HG03571 (cell line): Measurements from ENCODE around the gene KSR1.
"Not testable (repeated sequence)": the region's sequence is repeated elsewhere in the genome, so short reads cannot be mapped to it uniquely, and the experiment has no call there.

Source experiments
- ATAC-seq: cut with Tn5 transposase; IDR thresholded peaks from one replicate; pipeline ENCODE4 v1.9.1; 2021; ENCODE audit not compliant: unreplicated experiment

KSR1 gene

DNA sequence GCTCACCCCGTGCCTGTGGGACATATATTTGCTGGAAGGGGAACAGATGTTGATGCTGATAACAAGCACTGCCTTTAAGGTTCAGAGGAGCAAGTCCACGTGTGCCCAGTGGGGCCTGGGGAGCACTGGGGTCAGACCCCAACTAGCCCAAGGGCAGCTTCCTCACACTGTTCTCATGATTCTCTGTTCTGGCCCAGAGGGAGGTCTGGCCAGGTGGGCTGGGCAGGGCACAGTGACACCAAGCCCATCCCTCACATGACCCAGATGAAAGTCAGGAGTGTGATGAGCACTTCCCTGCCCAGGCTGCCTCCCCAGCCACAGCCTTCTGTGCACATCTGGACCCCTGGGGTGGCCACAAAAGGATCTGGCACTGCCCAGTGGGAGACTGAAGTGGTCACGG is 29.8 kb upstream of the KSR1 start:
- not testable (repeated sequence) for ATAC-seq

DNA sequence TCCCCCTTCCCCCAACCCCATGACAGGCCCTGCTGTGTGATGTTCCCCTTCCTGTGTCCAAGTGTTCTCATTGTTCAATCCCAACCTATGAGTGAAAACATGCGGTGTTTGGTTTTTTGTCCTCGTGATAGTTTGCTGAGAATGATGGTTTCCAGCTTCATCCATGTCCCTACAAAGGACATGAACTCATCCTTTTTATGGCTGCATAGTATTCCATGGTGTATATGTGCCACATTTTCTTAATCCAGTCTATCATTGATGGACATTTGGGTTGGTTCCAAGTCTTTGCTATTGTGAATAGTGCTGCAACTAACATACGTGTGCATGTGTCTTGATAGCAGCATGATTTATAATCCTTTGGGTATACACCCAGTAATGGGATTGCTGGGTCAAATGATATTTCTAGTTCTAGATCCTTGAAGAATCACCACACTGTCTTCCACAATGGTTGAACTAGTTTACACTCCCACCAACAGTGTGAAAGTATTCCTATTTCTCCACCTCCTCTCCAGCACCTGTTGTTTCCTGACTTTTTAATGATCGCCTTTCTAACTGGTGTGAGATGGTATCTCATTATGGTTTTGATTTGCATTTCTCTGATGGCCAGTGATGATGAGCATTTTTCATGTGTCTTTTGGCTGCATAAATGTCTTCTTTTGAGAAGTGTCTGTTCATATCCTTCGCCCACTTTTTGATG is 28.9 kb upstream of the KSR1 start:
- ATAC-seq: not testable (repeated sequence)

DNA sequence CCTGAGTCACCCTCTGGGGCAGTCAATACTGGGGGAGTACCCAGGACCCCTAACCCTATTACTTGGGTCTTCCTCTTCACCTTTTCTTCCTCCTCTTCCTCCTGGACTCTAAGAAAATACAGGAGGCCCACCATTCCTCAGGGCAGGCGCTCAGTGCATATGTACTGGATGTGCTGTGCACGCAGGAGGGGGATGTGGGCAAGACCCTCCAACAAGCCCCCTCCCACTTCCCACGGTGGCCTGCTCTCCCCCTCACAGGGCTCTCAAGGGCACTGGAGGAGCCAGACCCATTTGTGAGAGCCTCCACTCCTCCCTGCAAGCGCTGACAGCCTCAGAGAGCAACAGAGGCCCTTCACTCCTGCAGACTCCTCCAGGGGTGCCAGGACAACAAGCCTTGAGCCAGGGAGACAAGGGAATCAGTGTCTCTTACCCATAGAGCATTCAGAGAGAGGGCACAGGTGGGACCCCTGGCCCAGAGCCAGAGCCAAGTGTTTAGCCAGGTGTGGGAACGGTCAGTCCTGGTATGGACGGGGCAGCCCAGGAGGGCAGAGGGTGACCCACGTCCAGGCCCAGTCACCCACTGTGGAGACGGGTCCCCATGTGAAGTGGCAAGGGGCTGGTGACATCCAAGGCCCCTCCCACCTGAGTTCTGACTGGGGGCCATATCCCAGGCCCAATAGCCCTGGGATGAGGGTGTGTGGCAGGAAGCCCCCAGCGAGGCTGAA is 27.3 kb upstream of the KSR1 start:
- no peak for ATAC-seq

DNA sequence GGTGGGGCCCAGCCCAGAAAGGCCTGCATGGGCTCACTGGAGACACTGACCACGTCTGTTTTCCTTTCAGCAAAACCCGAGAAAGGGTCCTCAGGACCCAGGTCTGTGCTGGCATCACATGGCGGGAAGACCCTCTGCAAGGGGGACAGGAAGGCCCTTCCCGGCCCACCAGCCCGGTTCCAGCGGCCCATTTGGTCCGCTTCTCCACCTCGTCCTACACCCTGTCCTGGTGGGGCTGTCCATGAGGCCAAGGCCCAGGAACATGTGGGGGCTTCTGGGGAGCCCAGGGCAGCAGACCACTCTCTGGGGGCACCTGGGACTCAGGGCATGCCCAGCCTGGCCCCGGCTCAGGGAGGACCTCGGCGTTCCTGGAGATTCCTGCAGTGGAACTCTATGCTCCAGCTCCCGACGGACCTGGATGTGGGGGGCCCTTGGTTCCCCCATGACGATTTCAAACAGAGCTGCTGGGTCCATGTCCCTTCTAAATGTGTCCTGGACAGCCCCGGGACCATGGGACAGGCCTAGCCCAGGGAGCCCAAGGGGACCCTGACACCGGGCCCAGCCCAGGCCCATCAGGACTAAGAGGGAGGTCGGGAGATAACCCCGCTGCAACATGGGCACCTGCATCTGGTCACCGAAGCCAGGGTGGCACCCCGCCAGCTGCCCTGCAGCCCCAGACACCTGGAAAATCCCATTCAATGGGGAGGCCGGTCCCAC is 26.4 kb upstream of the KSR1 start:
- ATAC-seq: no peak

DNA sequence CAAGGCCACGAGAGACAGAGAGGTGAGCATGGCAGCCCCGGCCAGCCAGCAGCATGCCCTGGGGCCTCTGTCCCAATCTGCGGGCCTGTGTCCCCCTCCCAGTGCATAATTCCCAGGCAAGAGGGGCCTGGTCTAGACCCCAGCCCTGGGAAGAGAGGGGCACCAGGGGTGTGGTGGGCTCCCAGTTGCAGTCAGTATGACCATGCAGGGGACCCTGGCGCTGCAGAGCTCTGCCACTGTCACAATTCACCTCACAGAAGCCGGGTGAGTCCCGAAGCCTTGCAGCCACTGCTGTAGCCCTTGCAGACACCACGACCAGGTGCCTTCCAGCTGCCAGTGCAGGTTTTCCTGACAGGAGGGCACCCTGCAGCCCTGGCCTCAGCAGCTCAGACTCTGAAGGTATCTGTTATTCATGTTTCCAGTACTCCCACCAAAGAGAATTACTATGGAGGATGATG is 25.8 kb upstream of the KSR1 start:
- no peak for ATAC-seq

DNA sequence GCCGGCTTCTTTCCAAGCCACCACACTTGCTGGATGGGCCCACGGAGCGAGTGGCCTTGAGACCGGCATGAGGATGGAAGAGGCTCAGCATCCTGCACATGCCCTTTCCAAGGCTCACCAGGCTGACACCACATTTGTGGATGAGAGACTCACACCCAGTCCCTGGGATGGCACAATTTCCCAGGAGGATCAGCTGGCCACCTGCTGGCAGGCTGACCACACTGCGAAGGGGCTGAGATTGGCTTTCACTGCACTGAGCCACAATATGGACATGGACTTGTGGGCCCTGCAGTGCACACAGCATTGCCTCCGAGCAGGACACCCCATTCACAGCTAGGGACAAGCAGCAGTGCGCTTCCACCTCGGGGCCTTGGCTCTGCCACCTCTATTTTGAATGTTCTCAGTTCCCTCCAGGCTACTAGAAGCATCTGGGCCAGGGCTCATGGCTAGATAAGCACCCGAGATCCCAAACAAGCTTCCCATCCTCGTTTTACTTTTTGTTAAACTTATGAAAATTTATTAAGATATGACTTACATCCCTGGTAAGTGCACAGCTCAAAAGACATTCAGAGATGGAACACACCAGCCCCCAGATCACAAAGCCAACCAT is 25.3 kb upstream of the KSR1 start:
- no peak for ATAC-seq

DNA sequence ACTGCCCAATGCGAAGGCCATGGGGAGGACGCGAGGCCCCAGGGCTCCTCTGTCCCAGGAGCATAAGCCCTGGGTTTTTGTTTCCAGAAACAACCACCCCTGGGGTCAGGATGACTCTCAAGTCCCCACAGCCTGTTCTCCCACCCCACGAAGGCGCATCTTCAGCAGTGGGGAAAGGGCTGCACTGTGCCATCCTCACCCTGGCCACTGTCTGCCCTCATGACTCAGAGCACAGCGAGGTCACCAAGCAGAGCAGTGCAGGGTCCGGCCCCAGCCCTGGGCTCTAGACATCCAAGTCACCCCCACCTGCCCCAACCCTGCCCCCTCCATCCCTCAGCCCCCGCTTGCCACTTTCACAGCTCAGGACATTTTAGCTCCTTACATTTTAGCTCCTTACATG is 22.7 kb upstream of the KSR1 start:
- no peak for ATAC-seq

DNA sequence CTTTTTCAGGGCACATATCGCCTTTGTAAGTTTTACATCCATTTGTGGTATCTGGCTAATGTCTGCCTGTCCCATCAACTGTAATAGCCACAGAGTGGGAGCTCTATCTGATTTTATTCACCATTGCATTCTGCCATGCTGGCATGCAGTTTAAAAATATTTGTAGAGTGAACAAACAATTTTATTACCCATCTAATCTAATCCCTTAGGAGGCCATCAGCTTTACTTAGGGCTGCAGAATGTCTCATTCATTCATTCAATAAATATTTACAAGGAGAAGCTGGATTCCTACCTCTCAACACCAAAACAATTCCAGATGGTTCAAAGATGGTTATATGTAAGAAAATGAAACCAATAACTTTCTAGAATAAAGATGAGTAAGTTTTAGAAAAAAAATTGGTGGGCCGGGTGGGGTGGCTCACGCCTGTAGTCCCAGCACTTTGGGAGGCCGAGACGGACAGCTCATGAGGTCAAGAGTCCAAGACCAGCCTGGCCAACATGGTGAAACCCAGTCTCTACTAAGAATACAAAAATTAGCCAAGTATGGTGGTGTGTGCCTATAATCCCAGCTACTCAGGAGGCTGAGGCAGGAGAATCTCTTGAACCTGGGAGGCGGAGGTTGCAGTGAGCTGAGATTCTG is 20.7 kb upstream of the KSR1 start:
- not testable (repeated sequence) for ATAC-seq

DNA sequence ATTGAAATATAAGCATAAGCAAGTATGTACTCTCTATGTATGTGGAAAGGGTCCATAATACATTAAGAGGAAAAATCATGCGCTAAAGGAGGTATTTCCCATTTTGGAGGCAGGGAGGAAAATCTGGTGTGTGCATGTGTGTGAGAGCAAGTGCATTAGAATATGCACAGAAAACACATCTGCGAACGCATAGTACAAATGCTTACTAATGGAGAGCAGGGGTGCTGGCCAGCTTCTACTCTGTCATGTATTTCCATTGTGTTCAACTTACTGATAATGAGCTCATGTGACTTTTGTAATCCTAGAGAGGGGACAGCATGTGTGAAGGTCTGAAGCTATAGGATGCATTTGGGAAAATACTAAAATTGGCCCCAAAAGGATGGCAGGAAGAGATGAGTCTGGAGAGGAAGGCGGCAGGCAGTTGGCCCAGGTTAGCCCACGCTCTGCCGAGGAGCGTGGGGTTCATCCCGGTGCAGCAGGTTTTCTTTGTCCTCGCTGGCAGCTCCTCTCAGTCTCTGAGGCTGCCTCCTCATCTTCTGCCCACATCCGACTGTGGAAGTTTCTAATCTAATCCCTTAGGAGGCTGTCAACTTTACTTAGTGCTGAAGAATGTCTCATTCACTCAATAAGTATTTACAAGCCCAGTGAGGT is 17.8 kb upstream of the KSR1 start:
- ATAC-seq: no peak

DNA sequence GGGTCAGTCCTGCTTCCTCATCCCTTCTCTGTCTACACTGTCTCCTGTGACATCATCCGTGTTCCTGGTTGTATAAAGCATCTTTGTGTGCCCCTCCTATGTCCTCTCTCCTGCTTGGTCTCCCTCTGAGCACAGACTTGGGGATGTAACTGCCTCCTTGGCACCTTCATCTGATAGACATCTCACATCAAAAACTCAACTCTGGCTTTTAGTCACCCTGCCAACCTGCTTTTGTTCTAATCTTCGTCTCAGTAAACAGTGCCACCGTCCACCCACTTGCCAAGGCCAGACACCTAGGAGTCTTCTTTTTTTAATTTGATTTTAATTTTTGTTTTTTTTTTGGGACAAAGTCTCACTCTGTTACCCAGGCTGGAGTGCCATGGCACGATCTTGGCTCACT is 16.9 kb upstream of the KSR1 start:
- ATAC-seq: no peak

DNA sequence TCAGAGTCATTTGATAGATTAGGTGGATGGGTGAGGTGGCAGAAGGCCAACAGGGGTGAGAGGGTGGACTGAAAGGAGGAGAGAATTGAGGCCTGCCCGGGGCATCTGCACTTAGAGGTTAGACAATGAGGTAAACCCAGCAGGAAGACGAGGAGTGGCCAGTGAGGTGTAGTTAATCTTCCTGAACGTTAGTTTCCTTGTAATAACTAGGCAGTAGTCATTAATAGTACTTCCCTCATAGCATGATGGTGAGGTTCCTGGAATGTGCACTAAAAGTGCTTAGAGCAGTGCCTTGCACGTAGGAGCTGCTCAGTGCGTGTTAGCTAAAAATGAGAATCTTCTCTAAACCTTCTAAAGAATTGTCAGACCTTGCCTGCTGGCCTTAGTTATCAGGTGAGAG is 13.5 kb upstream of the KSR1 start:
- no peak for ATAC-seq

DNA sequence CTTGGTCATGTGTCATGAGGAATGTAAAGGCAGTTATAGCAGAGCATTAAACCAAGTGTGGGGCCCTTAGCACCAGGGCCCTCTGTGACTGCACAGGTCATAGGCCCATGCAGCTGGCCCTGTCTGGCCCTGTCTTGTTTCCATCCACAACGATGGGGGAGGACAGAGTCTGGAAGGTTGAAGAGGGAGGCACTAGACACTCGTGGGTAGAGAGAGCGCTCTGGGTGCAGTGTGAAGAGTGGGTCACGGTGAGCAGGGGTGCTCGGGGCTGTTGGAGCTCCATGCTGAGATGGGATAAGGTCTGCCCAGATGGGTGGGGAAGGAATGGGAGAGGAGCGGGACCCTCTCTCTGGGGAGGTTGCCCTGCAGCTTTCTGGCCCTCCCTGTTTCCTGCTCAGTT is 12.8 kb upstream of the KSR1 start:
- no peak for ATAC-seq

DNA sequence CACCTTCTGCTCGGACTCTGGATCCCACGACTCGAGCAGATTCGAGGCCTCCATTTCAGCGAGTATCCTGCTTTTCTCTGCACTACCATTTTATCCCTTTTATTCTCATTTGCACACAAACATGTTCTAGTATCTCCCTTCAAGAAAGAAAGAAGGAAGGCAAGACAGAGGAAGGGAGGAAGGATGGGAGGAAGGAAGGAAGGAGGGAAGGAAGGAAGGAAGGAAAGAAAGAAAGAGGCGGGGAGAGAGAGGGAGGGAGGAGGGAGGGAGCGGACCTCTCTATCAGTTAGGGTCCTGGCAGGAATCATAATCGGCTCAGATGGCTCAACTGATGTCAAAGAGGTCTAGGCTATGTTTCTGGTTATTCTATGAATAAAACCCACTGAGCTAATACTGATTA is 10.3 kb upstream of the KSR1 start:
- ATAC-seq: no peak

DNA sequence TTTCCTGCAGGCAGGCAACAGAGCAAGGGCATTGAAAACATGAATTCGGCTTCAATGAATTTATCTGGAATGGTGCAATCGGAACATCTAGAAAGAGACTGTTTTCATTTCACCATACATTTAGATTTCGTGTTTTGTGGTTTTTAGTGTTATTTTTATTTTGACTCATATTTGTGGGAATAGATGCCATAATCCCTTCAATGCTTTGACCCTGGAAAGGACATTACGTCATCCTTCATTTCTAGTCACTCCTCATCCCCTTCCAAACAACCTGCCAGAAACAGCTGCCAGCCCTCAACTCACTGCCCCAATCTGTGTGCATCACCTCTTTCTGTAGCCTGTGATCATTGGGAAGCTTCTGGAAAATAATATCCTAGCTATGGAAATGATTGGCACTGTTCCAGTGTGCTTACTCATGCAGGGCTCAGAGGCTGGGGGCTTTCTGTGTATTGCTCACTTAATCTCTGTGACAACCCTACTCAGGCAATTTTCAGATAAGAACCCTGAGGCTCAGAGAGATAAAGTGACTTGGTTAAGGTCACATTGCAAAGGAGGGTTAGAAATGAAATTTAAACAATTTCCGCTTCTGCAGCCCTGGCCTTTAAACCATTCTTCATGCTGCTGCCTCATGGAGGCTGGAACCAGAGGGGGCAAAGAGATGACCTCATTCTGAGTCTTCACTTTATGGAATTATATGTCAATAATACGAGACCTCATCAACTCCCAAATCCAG is 9.5 kb upstream of the KSR1 start:
- no peak for ATAC-seq

DNA sequence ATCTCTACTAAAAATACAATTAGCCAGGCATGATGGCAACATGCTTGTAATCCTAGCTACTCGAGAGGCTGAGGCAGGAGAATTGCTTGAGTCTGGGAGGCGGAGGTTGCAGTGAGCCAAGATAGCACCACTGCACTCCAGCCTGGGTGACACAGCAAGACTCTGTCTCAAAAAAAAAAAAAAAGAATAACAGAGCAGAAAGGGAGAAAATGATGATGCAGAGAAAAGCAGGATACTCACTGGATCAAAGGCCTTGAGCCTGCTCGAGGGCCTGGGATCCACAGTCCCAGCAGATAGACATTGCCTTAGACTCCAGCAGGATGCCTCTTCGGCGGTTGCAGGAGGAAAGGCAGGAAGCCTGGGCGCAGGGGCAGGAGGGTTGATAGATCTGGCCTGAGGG is 7.7 kb upstream of the KSR1 start:
- ATAC-seq: not testable (repeated sequence)

DNA sequence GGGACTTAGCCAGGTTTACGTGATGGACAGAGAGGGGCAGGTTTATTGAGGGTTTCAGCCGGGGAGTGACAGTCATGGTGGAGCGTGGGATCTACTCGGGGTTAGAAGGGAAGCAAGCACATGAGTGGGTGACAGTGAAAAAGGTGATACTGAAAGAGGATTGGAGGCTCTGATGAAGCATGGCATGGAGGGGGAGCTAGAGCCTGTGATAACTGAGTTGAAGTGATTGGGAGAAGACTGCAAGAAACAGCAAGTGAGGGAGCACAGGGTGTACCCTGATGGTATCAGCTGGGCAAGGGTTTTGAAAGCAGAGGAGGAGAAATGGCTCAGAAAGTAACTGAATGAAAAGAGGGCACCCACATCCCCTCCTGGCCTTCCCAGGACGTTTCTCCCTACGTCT is 6.7 kb upstream of the KSR1 start:
- no peak for ATAC-seq

DNA sequence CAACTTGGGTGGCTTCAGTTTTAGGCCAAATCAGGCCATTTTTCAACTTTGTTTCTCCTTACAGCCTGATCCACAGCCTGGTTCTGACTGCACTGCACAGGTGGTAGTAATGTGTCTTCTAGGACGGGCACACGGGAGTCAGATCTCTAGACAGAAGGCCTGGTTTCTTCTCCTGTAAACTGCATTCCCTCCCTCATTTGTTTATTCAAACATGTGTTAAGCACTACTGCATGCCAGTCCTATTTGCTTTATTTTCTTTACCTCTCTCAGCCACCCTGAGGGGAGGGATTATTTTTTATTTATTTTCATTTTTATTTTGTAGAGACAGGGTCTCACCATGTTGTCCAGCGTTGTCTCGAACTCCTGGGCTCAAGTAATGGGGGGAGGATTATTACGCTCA is 6.3 kb upstream of the KSR1 start:
- no peak for ATAC-seq

DNA sequence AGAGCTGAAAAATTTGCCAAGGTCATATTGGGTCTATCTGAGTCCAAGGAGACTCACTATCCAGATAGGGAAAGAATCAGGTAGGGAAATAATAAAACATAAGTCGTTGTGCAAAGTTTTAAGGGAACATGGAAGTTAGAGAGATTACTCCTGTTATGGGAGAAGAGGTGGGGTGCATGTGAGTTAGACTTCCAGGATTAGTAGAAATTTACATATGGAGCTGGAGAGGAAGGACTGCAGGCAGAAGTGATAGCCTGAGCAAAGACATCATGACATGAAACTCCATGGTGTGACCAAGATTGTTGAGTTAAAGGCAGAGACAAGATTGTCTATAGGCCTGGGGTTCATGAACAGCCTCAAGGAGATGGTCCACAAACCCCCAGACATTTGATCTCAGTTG is 5.8 kb upstream of the KSR1 start:
- ATAC-seq: no peak

DNA sequence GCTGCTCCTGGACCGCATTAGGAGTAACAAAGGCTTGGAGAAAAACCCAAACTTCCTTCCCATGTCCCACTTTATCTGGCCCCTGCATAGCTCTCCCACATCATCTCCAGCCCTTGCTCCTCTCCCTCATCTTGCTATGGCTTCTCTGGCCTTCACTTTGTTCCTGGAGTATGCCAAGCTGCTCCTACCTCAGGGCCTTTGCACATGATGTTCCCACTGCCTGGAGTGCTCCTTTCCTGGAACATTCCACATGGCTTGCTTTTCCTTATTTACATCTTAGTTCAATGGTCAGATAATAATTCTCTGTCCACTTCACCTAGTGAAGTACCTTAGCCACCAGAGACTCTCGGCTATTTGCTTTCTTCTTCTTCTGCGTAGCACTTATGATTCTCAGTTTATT is 4.3 kb upstream of the KSR1 start:
- ATAC-seq: no peak

DNA sequence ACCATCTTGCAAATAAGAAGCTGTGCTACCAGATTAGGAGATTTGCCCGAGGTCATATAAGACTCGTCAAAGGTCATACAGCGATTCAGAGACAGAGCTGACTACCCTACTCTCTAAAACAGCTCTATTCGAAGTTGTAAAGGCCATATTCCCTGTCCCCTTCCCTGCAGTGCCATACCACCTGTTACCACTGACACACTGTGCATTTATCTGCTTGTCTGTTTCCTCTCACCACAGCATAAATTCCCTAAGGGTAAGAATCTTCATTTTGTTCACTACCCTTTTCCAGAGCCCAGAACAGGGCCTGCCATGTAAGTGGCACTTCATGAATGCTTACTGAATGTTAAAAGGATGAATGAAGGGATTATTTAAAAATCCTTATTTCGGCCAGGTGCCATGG is 3.4 kb upstream of the KSR1 start:
- ATAC-seq: no peak
